Body of pancreas (tissue), 4 donors: ENCODE results near the gene ADD1.
"Not testable (repeated sequence)": the region's sequence is repeated elsewhere in the genome, so short reads cannot be mapped to it uniquely, and the experiment has no call there.

Experiments used
- CTCF ChIP-seq, 7 experiments: fragments of 450-650 bp in 4 of 7; fragments of 200-600 bp in 3 of 7; sonication (generic) in 3 of 7; IDR thresholded peaks; one replicate each; pipeline ENCODE4 v1.5.1; 2016 to 2019; ENCODE audit warnings: antibody characterized with exemption in 7 of 7
- POLR2A ChIP-seq, 3 donors: fragments of 450-650 bp; IDR thresholded peaks; one replicate each; pipeline ENCODE4 v1.6.1; 2016; ENCODE audit warnings: antibody characterized with exemption in 3 of 3, mild to moderate bottlenecking in 2 of 3

- not testable (repeated sequence) for TF ChIP-seq CTCF, POLR2A (IDR thresholded peaks at IDR 0.05)
These were observed 111.8 kb downstream of the ADD1 start for GRCh38 chr4:2955186-2956044.
